Psoas muscle (tissue), 8 donors: Measurements from ENCODE around the gene CCDC85A. TPM values are rescaled to one million over a fixed set of nuclear protein-coding genes. Genes with fewer than 3 reads are reported as not detected.

ENCODE experiments used
- ATAC-seq, 4 donors: fragments of 200-7000 bp; cut with Tn5 transposase; one replicate each; pipeline ENCODE4 v1.9.1; 2020; ENCODE audit warnings: moderate library complexity in 3 of 4, mild to moderate bottlenecking in 2 of 4
- DNase-seq, 2 donors: peaks; one replicate each; pipeline ENCODE4 v3.0.0-alpha.2; 2020
- H3K27ac ChIP-seq: fragments of 200-600 bp; one replicate; pipeline ENCODE4 v1.8.0; 2022
- H3K27me3 ChIP-seq, 3 donors: fragments of 200-600 bp in 1 of 3; one replicate each; pipeline versions ENCODE4 v1.6.1 to v1.8.0; 2013 to 2022; ENCODE audit warnings: low read length in 2 of 3, mild to moderate bottlenecking in 2 of 3, moderate library complexity in 1 of 3; ENCODE audit not compliant: insufficient read depth in 3 of 3
- H3K36me3 ChIP-seq, 2 donors: fragments of 200-600 bp in 1 of 2; one replicate each; pipeline versions ENCODE4 v1.6.1 to v1.8.0; 2013 to 2022; ENCODE audit warnings: low read depth in 1 of 2, mild to moderate bottlenecking in 1 of 2, moderate library complexity in 1 of 2; ENCODE audit not compliant: insufficient read depth in 1 of 2
- H3K4me1 ChIP-seq: fragments of 200-600 bp; one replicate; pipeline ENCODE4 v1.8.0; 2022
- H3K4me3 ChIP-seq: fragments of 200-600 bp; one replicate; pipeline ENCODE4 v1.8.0; 2022; ENCODE audit warnings: mild to moderate bottlenecking
- H3K9me3 ChIP-seq: fragments of 200-600 bp; one replicate; pipeline ENCODE4 v1.8.0; 2022
- WGBS, 3 donors: extraction: QIAGEN DNeasy Blood & Tissue Kit; methylation state at CpG; one replicate each; pipeline versions ENCODE4 v1.1.6 to v1.1.7; 2013; 5-methylcytosine and 5-hydroxymethylcytosine counted together
- intact Hi-C, 2 donors: fragments of 100-400 bp; cut with DNase I; formaldehyde crosslinking; loops; one replicate each; pipeline versions ENCODE4 v1.11.0 to v1.14.2; 2022
- polyA plus RNA-seq, 3 donors: library from polyadenylated mRNA; stranded (reverse); fragments of 200-250 nt; gene quantifications; one replicate each; pipeline ENCODE4 v1.2.3, GENCODE V29; 2013
- total RNA-seq, 4 donors: library from RNA; stranded (reverse); fragmentation: NEBNext Ultra II Directional in 2 of 4; extraction: Animal tissue kit (Norgen Biotek cat#: 25700) in 2 of 4; gene quantifications; one replicate each; pipeline versions ENCODE4 v1.2.1 to v1.2.4, GENCODE V29; 2021 to 2023
- TF ChIP-seq, protein P1 (sequence below): fragments of 200-600 bp; IDR thresholded peaks from one replicate; pipeline ENCODE4 v1.8.0; 2022; ENCODE audit warnings: antibody characterized with exemption
- donor health status: healthy with polysubstance abuse.
- donor health status: DM: no; HTN: no; CAD: no; lungs with moderate emphysema.
- donor health status: Bipolar disorder and iron deficiency.
- donor health status: healthy.
- donor health status: DM: yes; HTN: yes; CAD: no.
- donor health status: DM: no; HTN: no; CAD: no.
- donor health status: DM: no; HTN: no; CAD: no.
- donor health status: DM: yes; HTN: yes; CAD: no.

The CCDC85A gene
- total and polyA plus RNA-seq, 7 donors = 1.8 to 5.6 (median 1.9) TPM

DNA sequence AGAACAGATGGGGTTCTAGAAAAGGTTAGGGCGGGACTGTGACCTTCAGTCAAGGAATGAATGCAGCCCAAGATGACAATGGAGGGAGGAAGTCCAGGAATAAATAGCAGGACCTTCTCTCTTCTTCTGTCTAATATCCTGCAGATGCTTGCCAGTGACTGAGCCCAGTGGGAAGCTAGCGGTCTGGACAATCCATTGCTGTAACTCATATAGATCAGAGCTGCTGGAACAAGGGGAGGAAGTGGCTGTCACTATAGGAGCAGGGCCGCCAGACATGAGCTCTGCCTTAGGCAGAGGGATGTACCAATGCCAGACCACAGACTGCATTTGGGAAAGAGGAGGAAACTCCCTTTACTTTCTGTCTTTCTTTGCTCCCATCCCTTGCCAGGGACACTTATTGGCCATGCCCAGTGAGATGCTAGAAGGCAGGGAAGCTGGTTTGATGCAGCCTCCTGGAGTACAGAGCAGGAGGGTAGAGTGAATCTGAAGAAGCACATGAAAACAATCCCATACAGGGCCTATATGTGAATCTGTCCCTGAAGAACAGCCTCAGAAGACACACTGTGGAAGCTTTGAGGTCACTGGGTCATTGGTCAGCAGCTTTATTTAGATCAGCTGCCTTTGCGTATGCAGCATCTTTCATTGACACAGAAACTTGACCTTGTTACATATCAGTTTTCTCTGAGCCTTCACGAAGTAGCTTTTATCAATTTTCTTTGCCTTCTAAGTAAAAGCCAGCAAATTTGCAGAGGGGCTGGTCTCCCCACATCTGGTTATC is 65.4 kb downstream of the CCDC85A start:
- Histone ChIP-seq H3K36me3 (no peaks in the 10 kb centered on the region), H3K9me3 (no peaks in the 10 kb centered on the region), H3K27me3 (no peaks in the 10 kb centered on the region), H3K4me3 (no peak overlapping the region), H3K4me1 (peaks cover 10% of the 10 kb centered on the region), H3K27ac (no peak overlapping the region)
- 56 to 61% (median 60%) methylated on average over 5 of the region's 5 CpGs for WGBS, 3 donors
- TF ChIP-seq, protein P1, sequence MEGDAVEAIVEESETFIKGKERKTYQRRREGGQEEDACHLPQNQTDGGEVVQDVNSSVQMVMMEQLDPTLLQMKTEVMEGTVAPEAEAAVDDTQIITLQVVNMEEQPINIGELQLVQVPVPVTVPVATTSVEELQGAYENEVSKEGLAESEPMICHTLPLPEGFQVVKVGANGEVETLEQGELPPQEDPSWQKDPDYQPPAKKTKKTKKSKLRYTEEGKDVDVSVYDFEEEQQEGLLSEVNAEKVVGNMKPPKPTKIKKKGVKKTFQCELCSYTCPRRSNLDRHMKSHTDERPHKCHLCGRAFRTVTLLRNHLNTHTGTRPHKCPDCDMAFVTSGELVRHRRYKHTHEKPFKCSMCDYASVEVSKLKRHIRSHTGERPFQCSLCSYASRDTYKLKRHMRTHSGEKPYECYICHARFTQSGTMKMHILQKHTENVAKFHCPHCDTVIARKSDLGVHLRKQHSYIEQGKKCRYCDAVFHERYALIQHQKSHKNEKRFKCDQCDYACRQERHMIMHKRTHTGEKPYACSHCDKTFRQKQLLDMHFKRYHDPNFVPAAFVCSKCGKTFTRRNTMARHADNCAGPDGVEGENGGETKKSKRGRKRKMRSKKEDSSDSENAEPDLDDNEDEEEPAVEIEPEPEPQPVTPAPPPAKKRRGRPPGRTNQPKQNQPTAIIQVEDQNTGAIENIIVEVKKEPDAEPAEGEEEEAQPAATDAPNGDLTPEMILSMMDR = no peak
- intact Hi-C loops = no loop called here
- ATAC-seq (peak in 3 of 4 donors; percentile 27 to 55 (median 48)), DNase-seq (no peak)

DNA sequence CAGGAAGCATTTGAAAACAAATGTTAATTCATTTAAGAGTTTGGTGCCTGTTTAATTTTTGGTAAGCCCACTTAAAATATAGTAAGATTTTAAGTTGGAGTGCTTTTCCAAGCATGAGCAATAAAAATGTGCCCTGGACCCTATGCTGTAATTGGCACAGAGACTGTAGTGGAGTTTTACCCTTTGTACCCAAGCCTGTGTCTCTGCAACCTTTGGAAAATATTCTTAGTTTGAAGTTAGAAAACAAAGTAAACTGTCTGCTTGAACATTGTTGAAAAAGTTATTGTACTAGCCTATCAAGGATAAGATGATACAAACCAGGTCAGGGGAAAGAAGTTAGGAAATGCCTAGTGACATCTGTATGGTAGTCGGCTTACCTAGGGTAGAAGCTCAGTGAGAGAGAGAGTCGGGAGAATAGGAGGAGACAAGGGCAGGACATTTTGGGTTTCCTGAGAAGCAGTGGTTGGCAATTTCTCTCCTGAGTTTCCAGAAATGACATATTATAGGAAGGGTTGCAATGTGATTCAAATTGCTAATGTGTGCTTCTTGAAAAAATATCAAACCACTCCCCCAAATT is 66.5 kb downstream of the CCDC85A start:
- Histone ChIP-seq H3K4me3 (no peak overlapping the region), H3K4me1 (peaks cover 10% of the 10 kb centered on the region), H3K9me3 (no peaks in the 10 kb centered on the region), H3K27me3 (no peaks in the 10 kb centered on the region), H3K27ac (no peak overlapping the region), H3K36me3 (no peaks in the 10 kb centered on the region)
- DNase-seq = no peak
- intact Hi-C loops = no loop called here
- TF ChIP-seq, protein P1 = no peak
- 75 to 82% (median 82%) methylated on average over 2 of the region's 2 CpGs for WGBS, 3 donors
- no peak for ATAC-seq

DNA sequence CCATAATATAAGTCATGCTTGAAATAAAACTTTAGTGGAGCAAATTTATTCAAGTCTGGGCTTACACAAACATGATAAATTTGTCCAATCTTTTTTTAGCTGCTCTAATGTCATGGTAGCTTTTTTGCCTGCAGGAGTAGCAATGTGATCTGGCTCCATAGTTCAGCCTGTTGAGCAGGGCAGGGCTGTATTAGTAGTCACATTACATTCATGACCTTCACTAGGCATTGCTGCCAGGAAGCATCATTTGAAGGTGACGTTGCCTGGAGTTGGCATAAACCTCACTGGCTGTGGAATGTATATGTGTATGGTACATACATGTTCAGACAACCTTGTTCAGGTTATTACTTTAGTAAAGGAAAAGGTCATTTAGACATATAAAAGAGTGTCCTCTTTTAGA is 76.6 kb downstream of the CCDC85A start:
- intact Hi-C loops = no loop called here
- Histone ChIP-seq H3K27me3 (no peaks in the 10 kb centered on the region), H3K27ac (no peak overlapping the region), H3K4me3 (no peak overlapping the region), H3K4me1 (peaks cover 8% of the 10 kb centered on the region), H3K9me3 (no peaks in the 10 kb centered on the region), H3K36me3 (no peaks in the 10 kb centered on the region)
- 11 to 35% (median 20%) methylated on average over 1 of the region's 1 CpG for WGBS, 3 donors
- peak in 3 of 4 donors; percentile 40 to 57 (median 47) for ATAC-seq
- TF ChIP-seq, protein P1 = no peak
- no peak for DNase-seq

DNA sequence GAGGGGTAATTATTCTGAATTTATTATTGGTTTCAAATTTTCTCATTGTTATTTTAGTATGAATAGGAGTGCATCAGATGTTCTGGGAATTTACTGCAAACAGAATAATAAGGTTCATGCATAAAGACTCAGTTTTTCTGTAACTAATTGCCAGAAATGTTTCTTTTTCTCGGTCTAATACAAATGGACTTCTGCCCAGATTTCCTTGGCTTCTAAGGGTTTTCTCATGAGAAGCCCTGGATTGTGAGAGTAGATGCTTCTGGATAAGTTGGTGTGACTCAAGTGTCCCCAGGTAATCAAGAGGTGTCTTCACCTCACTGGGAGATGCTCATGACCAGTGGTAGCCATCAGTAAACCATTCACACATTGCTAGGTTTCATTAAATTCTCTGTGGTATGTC is 78.5 kb downstream of the CCDC85A start:
- 46 to 61% (median 56%) methylated on average over 1 of the region's 1 CpG for WGBS, 3 donors
- TF ChIP-seq, protein P1 = no peak
- intact Hi-C loops = no loop called here

More for the DNA sequence above, 78.5 kb downstream of the CCDC85A start:
- Histone ChIP-seq H3K4me3 (no peak overlapping the region), H3K36me3 (no peaks in the 10 kb centered on the region), H3K4me1 (peaks cover 8% of the 10 kb centered on the region), H3K27me3 (no peaks in the 10 kb centered on the region), H3K27ac (no peak overlapping the region), H3K9me3 (no peaks in the 10 kb centered on the region)
- ATAC-seq (no peak), DNase-seq (no peak)
